Esophagus muscularis mucosa (tissue), 4 donors: ENCODE measurements around the gene CCDC188. TPM values are rescaled to one million over a fixed set of nuclear protein-coding genes. Genes with fewer than 3 reads are reported as not detected.

Source experiments
- DNase-seq: peaks from one replicate; pipeline ENCODE4 v3.0.0-alpha.2; 2017; ENCODE audit errors: extremely low spot score
- H3K27ac ChIP-seq, 4 donors: fragments of 200-600 bp; sonication (generic); replicated peaks in 1 of 4; 1 replicate in 3 of 4; 2 replicates in 1 of 4; pipeline ENCODE4 v1.5.1; 2016 to 2019; ENCODE audit warnings: mild to moderate bottlenecking in 1 of 4
- H3K27me3 ChIP-seq, 4 donors: fragments of 200-600 bp; sonication (generic); one replicate each; pipeline versions ENCODE4 v1.5.1 to v1.6.0; 2016 to 2019
- H3K36me3 ChIP-seq, 4 donors: fragments of 200-600 bp; sonication (generic); one replicate each; pipeline ENCODE4 v1.5.1; 2016 to 2019
- H3K4me1 ChIP-seq, 4 donors: fragments of 200-600 bp; sonication (generic); one replicate each; pipeline ENCODE4 v1.5.1; 2016 to 2019
- H3K4me3 ChIP-seq, 4 donors: fragments of 200-600 bp; sonication (generic); 1 replicate in 2 of 4; 2 replicates in 2 of 4; pipeline ENCODE4 v1.5.1; 2016 to 2019; ENCODE audit warnings: mild to moderate bottlenecking in 4 of 4, moderate library complexity in 1 of 4
- H3K9me3 ChIP-seq, 4 donors: fragments of 200-600 bp; sonication (generic); 1 replicate in 3 of 4; 2 replicates in 1 of 4; pipeline ENCODE4 v1.5.1; 2016 to 2019
- CTCF ChIP-seq, 3 experiments: fragments of 200-600 bp in 2 of 3; fragments of 450-650 bp in 1 of 3; sonication (generic) in 2 of 3; IDR thresholded peaks; one replicate each; pipeline ENCODE4 v1.5.1; 2017 to 2019; ENCODE audit warnings: antibody characterized with exemption in 3 of 3, mild to moderate bottlenecking in 2 of 3, moderate library complexity in 1 of 3
- EP300 ChIP-seq: sonication (generic); formaldehyde crosslinking; IDR thresholded peaks from one replicate; pipeline ENCODE4 v1.6.1; 2017; ENCODE audit warnings: antibody characterized with exemption
- POLR2A ChIP-seq: fragments of 450-650 bp; IDR thresholded peaks from one replicate; pipeline ENCODE4 v1.6.1; 2017; ENCODE audit warnings: antibody characterized with exemption, moderate library complexity, mild to moderate bottlenecking, low read depth
- POLR2AphosphoS5 ChIP-seq, 2 donors: sonication (generic); formaldehyde crosslinking; IDR thresholded peaks; one replicate each; pipeline ENCODE4 v1.6.1; 2017; ENCODE audit warnings: antibody characterized with exemption in 2 of 2
- WGBS: methylation state at CpG from one replicate; pipeline ENCODE4 v1.1.5; 2018; 5-methylcytosine and 5-hydroxymethylcytosine counted together
- intact Hi-C: fragments of 100-400 bp; cut with DNase I; formaldehyde crosslinking; loops from one replicate; pipeline ENCODE4 v1.15.1; 2023
- total RNA-seq, 4 donors: library from RNA; depleted of rRNA; stranded (reverse); fragments of >200 nt; gene quantifications; one replicate each; pipeline versions ENCODE4 v1.1.0 to v1.2.1, GENCODE V29; 2016

Gene CCDC188
- total RNA-seq, 4 donors from 2014 or later = 0.17 to 1.4 (median 0.64) TPM

- Histone ChIP-seq H3K27me3 (no peaks in the 10 kb centered on the region), H3K36me3 (peaks cover 29 to 73% (median 72%) of the 10 kb centered on the region in 4 donors), H3K9me3 (no peaks in the 10 kb centered on the region), H3K27ac (peak overlapping the region in 1 of 4 donors; percentile 8), H3K4me1 (peaks cover 25 to 36% (median 27%) of the 10 kb centered on the region in 4 donors), H3K4me3 (no peak overlapping the region)
- no peak for DNase-seq
- TF ChIP-seq POLR2AphosphoS5 (IDR thresholded peaks at IDR 0.05) (no peak), EP300 (no peak), POLR2A (no peak), CTCF (IDR thresholded peaks at IDR 0.05) (no peak)
- intact Hi-C loops = no loop called here
- 88% methylated on average over 12 of the region's 19 CpGs for WGBS
Observed at GRCh38 chr22:20113551-20114310, 37.1 kb downstream of the CCDC188 start.

GRCh38 chr22:20112623-20113511, 38.0 kb downstream of the CCDC188 start:
- no peak for DNase-seq
- H3K36me3 ChIP-seq = peaks cover 36 to 81% (median 80%) of the 10 kb centered on the region in 4 donors
- intact Hi-C loops = no loop called here

GRCh38 chr22:20111689-20112622, 38.9 kb downstream of the CCDC188 start:
- WGBS = 70% methylated on average over 3 of the region's 7 CpGs
- Histone ChIP-seq H3K27me3 (no peaks in the 10 kb centered on the region), H3K4me3 (no peak overlapping the region), H3K9me3 (no peaks in the 10 kb centered on the region), H3K27ac (no peak overlapping the region), H3K36me3 (peaks cover 45 to 90% (median 89%) of the 10 kb centered on the region in 4 donors), H3K4me1 (peaks cover 14 to 25% (median 17%) of the 10 kb centered on the region in 4 donors)
- DNase-seq = no peak
- intact Hi-C loops = no loop called here
- TF ChIP-seq CTCF (IDR thresholded peaks at IDR 0.05) (no peak), POLR2A (no peak), POLR2AphosphoS5 (IDR thresholded peaks at IDR 0.05) (no peak), EP300 (no peak)

More at GRCh38 chr22:20112623-20113511, 38.0 kb downstream of the CCDC188 start:
- Histone ChIP-seq H3K27ac (peak overlapping the region in 1 of 4 donors; percentile 8), H3K4me3 (no peak overlapping the region), H3K9me3 (no peaks in the 10 kb centered on the region), H3K27me3 (no peaks in the 10 kb centered on the region), H3K4me1 (peaks cover 17 to 28% (median 18%) of the 10 kb centered on the region in 4 donors)
- TF ChIP-seq POLR2A (no peak), POLR2AphosphoS5 (IDR thresholded peaks at IDR 0.05) (no peak), EP300 (no peak), CTCF (IDR thresholded peaks at IDR 0.05) (no peak)
- 81% methylated on average over 9 of the region's 26 CpGs for whole genome bisulfite sequencing

GRCh38 chr22:20111045-20111688, 39.7 kb downstream of the CCDC188 start:
- intact Hi-C loops = no loop called here
- no peak overlapping the region for H3K4me3 ChIP-seq
- peaks cover 53 to 98% (median 97%) of the 10 kb centered on the region in 4 donors for H3K36me3 ChIP-seq
- no peaks in the 10 kb centered on the region for H3K9me3 ChIP-seq
- H3K27me3 ChIP-seq = no peaks in the 10 kb centered on the region
- no peak for DNase-seq
- peaks cover 10 to 18% (median 12%) of the 10 kb centered on the region in 4 donors for H3K4me1 ChIP-seq
- 64% methylated on average over 14 of the region's 14 CpGs for WGBS
- TF ChIP-seq POLR2AphosphoS5 (IDR thresholded peaks at IDR 0.05) (no peak), POLR2A (no peak), CTCF (IDR thresholded peaks at IDR 0.05) (peak in 1 of 3 experiments; percentile 31), EP300 (no peak)
- H3K27ac ChIP-seq = no peak overlapping the region
